ENCODE data around the gene LSAMP. TPM values are rescaled to one million over a fixed set of nuclear protein-coding genes. Genes with fewer than 3 reads are reported as not detected.
A peak's percentile ranks its signal among the peaks of the same experiment; 100 is the strongest.

The LSAMP gene
- total RNA-seq, 1 donor from 2014 or later: 30.1 TPM

DNA sequence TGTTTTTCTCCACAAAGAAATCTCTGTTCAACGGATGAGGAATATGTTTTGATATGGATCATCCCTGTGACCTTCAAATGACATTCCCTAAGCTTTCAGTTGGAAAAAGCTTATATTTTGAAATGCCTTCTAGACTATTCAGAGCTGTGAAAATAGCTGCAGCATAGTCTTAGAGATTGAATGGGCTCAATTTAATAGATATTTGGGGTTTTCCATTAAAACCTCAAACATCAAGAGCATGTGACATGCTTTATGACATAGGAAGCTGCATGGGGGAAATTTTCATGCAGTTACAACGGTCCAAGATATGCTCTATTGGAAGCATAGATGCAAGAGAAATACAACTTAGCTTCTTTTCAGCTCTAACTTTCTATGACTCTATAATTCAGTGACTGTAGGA is 102.8 kb downstream of the LSAMP start:
- H3K36me3 Mint-ChIP-seq: no peaks in the 10 kb centered on the region
- H3K4me3 Mint-ChIP-seq: no peak overlapping the region
- DNase-seq (ENCODE audit: low spot score in 2 of 2, unreplicated experiment in 2 of 2): no peak
- H3K4me1 Mint-ChIP-seq: peaks cover 32% of the 10 kb centered on the region
- no peaks in the 10 kb centered on the region for H3K27me3 Mint-ChIP-seq (ENCODE audit: low read depth)
- H3K9me3 Mint-ChIP-seq: no peaks in the 10 kb centered on the region
- H3K27ac Mint-ChIP-seq: no peak overlapping the region
- TF ChIP-seq, protein P1, sequence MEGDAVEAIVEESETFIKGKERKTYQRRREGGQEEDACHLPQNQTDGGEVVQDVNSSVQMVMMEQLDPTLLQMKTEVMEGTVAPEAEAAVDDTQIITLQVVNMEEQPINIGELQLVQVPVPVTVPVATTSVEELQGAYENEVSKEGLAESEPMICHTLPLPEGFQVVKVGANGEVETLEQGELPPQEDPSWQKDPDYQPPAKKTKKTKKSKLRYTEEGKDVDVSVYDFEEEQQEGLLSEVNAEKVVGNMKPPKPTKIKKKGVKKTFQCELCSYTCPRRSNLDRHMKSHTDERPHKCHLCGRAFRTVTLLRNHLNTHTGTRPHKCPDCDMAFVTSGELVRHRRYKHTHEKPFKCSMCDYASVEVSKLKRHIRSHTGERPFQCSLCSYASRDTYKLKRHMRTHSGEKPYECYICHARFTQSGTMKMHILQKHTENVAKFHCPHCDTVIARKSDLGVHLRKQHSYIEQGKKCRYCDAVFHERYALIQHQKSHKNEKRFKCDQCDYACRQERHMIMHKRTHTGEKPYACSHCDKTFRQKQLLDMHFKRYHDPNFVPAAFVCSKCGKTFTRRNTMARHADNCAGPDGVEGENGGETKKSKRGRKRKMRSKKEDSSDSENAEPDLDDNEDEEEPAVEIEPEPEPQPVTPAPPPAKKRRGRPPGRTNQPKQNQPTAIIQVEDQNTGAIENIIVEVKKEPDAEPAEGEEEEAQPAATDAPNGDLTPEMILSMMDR (IDR thresholded peaks at IDR 0.05; ENCODE audit: unreplicated experiment): no peak

DNA sequence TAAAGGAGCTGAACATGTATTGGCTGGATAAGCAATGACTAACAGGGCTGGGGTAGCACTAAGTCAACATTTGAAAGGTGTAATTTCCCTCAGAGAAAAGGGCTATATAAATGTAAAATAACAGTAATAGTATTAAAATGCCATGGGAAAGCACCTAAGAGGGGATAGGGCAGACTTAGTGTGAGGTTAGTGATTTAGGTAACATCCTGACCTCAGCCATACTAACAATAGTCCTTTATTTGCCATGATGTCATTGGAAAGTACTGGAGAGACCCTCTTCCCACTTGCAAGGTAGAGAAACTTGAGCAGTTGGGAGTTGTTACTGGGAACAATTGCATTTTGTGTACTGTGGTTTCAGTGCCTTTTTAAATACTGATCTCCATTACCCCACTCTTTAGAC is 103.4 kb downstream of the LSAMP start:
- H3K27me3 Mint-ChIP-seq (ENCODE audit: low read depth): no peaks in the 10 kb centered on the region
- H3K27ac Mint-ChIP-seq: no peak overlapping the region
- no peak overlapping the region for H3K4me3 Mint-ChIP-seq
- H3K9me3 Mint-ChIP-seq: no peaks in the 10 kb centered on the region
- TF ChIP-seq, protein P1 (IDR thresholded peaks at IDR 0.05; ENCODE audit: unreplicated experiment): no peak
- no peak for DNase-seq (ENCODE audit: low spot score in 2 of 2, unreplicated experiment in 2 of 2)
- no peaks in the 10 kb centered on the region for H3K36me3 Mint-ChIP-seq
- H3K4me1 Mint-ChIP-seq: peaks cover 32% of the 10 kb centered on the region

GRCh38 chr3:116341381-116341780 is 103.9 kb downstream of the LSAMP start:
- Mint-ChIP-seq H3K27ac (no peak overlapping the region), H3K4me3 (no peak overlapping the region), H3K27me3 (ENCODE audit: low read depth) (no peaks in the 10 kb centered on the region), H3K9me3 (no peaks in the 10 kb centered on the region), H3K36me3 (no peaks in the 10 kb centered on the region), H3K4me1 (peaks cover 32% of the 10 kb centered on the region)
- TF ChIP-seq, protein P1 (IDR thresholded peaks at IDR 0.05; ENCODE audit: unreplicated experiment): no peak
- DNase-seq (ENCODE audit: low spot score in 2 of 2, unreplicated experiment in 2 of 2): no peak

- no peaks in the 10 kb centered on the region for H3K27me3 Mint-ChIP-seq (ENCODE audit: low read depth)
These were observed 104.5 kb downstream of the LSAMP start for GRCh38 chr3:116340680-116341216.

GRCh38 chr3:116339441-116340028 is 105.8 kb downstream of the LSAMP start:
- H3K4me1 Mint-ChIP-seq: peaks cover 30% of the 10 kb centered on the region
- H3K9me3 Mint-ChIP-seq: peaks cover 5% of the 10 kb centered on the region
- DNase-seq (ENCODE audit: low spot score in 2 of 2, unreplicated experiment in 2 of 2): peak in 1 of 2 experiments; percentile 39
- no peaks in the 10 kb centered on the region for H3K36me3 Mint-ChIP-seq
- TF ChIP-seq, protein P1 (IDR thresholded peaks at IDR 0.05; ENCODE audit: unreplicated experiment): no peak
- no peak overlapping the region for H3K4me3 Mint-ChIP-seq
- no peaks in the 10 kb centered on the region for H3K27me3 Mint-ChIP-seq (ENCODE audit: low read depth)
- peak overlapping the region; percentile 54 for H3K27ac Mint-ChIP-seq

More at GRCh38 chr3:116340680-116341216, 104.5 kb downstream of the LSAMP start:
- peak overlapping the region; percentile 3 for H3K27ac Mint-ChIP-seq
- peaks cover 4% of the 10 kb centered on the region for H3K9me3 Mint-ChIP-seq
- no peak for DNase-seq (ENCODE audit: low spot score in 2 of 2, unreplicated experiment in 2 of 2)
- H3K36me3 Mint-ChIP-seq: no peaks in the 10 kb centered on the region
- peaks cover 32% of the 10 kb centered on the region for H3K4me1 Mint-ChIP-seq
- no peak overlapping the region for H3K4me3 Mint-ChIP-seq
- TF ChIP-seq, protein P1 (IDR thresholded peaks at IDR 0.05; ENCODE audit: unreplicated experiment): no peak
